ENCODE measurements around the gene APBB2.
"Not testable (repeated sequence)": the region's sequence is repeated elsewhere in the genome, so short reads cannot be mapped to it uniquely, and the experiment has no call there.

Gene APBB2

DNA sequence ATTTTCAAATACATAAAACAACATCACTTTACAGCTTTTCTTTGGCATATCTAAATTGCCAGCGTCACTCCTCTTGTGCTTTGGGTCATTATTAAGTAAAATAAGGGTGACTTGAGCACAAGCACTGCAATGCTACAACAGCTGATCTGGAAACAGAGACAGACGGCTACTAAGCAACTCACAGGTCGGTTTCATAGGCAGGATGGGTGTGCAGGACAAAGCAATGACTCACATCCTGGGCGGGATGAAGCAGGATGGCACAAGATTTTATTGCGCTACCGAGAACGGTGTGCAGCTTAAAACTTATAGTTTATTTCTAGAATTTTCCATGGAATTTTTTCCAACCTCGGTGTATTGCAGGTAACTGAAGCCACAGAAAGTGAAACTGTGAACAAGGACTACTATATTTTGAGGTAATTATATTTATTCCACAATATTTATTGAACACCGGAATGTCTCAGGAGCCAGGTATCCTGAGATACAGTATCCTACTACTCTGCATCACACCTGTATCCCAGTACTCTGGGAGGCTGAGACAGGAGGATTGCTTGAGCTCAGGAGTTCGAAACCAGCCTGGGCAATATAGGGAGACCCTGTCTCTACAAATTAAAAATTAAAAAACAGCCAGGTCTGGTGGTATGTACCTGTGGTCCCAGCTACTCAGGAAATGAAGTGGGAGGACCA is 215.5 kb downstream of the APBB2 start:
- DNase-seq (ENCODE audit: low spot score) = no peak
- TF ChIP-seq, protein P1, sequence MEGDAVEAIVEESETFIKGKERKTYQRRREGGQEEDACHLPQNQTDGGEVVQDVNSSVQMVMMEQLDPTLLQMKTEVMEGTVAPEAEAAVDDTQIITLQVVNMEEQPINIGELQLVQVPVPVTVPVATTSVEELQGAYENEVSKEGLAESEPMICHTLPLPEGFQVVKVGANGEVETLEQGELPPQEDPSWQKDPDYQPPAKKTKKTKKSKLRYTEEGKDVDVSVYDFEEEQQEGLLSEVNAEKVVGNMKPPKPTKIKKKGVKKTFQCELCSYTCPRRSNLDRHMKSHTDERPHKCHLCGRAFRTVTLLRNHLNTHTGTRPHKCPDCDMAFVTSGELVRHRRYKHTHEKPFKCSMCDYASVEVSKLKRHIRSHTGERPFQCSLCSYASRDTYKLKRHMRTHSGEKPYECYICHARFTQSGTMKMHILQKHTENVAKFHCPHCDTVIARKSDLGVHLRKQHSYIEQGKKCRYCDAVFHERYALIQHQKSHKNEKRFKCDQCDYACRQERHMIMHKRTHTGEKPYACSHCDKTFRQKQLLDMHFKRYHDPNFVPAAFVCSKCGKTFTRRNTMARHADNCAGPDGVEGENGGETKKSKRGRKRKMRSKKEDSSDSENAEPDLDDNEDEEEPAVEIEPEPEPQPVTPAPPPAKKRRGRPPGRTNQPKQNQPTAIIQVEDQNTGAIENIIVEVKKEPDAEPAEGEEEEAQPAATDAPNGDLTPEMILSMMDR (IDR thresholded peaks at IDR 0.05; ENCODE audit: extremely low read depth, missing control alignments) = no peak

DNA sequence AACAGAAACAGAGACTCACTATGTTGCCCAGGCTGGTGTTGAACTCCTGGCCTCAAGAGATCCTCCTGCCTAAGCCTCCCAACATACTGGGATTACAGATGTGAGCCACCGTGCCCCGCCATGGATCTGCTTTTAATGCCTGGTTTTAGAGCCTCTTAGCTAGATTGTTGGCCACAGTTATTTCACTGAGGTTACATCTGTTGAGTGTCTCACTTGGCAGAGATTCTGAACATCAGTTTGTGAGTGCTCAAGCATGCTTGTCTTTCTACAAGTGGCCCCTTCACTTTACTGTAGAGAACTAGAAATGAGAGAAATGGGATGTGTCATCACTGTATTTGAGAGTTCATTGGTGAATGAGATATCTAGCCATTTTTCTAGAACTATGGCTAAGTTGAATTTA is 218.5 kb downstream of the APBB2 start:
- DNase-seq (ENCODE audit: low spot score) = no peak
- TF ChIP-seq, protein P1 (IDR thresholded peaks at IDR 0.05; ENCODE audit: extremely low read depth, missing control alignments) = no peak

DNA sequence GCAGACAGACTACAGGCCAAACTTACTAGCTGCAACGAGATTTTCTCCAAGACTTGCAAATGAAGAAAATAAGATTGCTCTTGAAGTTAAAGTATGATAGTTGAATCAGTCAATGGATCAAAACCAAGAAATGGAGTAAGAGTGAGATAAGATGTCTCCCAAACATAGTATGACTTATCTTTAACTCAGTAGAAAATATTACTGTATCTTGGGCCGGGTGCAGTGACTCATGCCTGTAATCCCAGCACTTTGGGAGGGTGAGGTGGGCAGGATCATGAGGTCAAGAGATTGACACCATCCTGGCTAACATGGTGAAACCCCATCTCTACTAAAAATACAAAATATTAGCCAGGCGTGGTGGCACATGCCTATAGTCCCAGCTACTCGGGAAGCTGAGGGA is 220.0 kb downstream of the APBB2 start:
- not testable (repeated sequence) for DNase-seq (ENCODE audit: low spot score)

DNA sequence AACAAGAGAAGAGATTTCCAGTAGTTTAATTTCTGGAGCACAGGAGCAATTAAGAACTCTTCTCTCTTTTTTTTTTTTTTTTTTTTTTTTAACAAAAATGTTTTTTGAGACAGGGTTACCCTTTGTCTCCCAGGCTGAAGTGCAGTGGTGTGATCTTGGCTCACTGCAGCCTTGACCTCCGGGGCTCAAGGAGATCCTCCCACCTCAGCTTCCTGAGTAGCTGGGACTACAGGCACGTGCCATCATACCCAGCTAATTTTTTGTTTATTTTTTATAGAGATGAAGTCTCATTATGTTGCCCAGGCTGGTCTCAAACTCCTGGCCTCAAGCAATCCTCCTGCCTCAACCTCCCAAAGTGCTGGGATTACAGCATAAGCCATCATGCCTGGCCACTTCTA is 221.0 kb downstream of the APBB2 start:
- DNase-seq (ENCODE audit: low spot score) = not testable (repeated sequence)

DNA sequence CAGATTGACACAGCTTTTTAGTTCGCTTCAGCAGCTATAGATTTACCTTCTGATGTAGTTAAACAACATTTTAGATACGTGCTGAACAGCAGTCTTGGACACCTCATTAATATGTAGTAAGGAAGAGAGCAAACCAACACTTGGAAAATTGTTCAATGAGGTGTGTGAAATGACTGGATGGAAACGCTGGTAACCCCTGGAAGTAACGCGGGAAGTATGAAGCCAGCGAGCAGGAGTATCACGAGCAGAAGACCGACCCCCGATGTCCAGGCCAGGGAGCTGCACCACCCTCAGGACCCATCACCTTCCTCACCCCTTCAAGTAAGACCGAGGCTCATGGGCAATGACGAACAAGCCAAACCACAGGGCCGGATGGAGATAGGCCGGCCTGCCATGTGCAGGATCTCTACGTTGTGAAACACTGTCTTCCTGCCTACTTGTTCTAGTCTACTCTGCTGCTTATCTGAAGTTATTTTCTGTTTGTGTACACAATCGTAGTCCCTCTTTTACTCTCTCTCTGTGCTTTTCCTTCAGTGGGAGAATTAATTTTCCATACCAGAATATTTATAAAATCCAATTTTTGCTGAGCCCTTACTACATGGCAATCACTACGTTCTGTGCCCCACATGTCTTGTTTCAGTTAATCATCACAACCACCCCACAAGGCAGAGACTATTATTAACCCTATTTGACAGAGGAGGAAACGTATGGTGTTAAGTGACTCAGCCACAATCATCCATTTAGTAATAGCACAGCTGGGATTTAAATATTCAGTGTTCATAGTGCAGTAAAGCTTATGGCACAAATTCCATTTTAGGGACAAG is 221.7 kb downstream of the APBB2 start:
- peak; percentile 36 for DNase-seq (ENCODE audit: low spot score)
- TF ChIP-seq, protein P1 (IDR thresholded peaks at IDR 0.05; ENCODE audit: extremely low read depth, missing control alignments) = no peak

DNA sequence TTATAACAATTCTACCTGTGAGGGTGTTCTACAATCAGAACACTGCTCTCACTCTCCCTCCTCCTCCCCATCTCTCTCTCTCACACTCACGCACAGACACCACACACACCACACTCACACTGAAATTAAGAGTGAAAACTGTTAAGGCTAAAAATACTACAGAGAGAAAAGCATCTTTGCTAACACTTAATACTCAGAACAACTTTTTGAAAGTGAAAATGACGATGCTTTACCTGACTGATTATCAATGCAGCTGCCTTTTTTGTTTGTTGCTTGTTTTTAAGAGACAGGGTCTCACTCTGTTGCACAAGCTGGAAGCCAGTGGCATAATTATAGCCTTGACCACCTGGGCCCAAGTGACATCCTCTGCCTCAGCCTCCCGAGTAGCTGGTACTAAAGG is 222.4 kb downstream of the APBB2 start:
- TF ChIP-seq, protein P1 (IDR thresholded peaks at IDR 0.05; ENCODE audit: extremely low read depth, missing control alignments) = no peak
- DNase-seq (ENCODE audit: low spot score) = peak; percentile 6

DNA sequence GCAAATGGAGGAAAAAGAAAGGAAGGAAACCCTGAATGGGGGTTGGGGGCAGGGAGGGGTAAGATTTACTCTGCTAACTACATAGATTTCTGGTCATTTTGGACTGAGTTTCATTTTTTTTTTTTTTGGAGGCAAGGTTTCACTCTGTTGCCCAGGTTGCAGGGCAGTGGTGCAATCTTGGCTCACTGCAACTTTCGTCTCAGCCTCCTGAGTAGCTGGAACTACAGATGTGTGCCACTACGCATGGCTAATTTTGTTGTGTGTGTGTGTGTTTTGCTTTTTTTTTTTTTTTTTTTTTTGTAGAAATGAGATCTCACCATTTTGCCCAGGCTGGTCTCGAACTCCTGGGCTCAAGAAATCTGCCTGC is 223.5 kb downstream of the APBB2 start:
- no peak for DNase-seq (ENCODE audit: low spot score)
- TF ChIP-seq, protein P1 (IDR thresholded peaks at IDR 0.05; ENCODE audit: extremely low read depth, missing control alignments) = no peak

DNA sequence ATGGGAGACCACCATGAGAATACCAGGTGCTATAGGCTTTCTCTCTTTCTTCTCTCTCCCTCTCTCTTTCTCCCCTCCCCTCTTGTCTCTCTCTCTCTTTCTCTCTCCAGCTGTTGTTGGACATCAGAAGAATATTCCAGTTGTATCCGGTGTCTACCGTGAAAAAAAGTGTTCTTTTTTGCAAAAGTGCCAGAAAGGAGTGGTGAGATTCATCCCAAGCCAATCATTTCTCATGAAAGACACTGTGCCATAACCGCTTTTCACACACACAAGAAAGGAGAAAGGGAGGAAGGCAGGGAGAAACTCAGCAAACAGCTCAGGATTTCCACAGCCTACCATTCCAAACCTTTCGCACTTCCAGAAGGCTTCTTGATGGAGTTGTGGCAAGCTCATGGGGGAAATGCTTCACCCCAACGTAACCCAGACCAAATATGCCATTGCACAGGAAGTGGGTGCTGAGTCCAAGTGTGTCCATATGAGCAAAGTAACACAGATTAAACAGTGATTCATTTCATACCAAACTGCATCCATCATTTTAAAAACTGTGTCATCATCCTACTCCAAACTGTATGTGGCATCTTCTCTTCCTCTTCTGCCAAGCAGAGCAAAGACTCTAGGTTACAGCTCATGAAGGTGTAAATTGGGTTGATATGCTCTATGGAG is 224.0 kb downstream of the APBB2 start:
- TF ChIP-seq, protein P1 (IDR thresholded peaks at IDR 0.05; ENCODE audit: extremely low read depth, missing control alignments) = no peak
- no peak for DNase-seq (ENCODE audit: low spot score)

Data from GM20000 (cell line).